AG09309 (cell line): ENCODE measurements around the gene EXOC3.

Source experiments
- DNase-seq: peaks from one replicate; pipeline ENCODE4 v3.0.0-alpha.2; 2010; ENCODE audit warnings: low read depth
- H3K4me3 ChIP-seq: 2 replicates; pipeline ENCODE4 v1.5.1; 2011; ENCODE audit warnings: mild to moderate bottlenecking, low read depth, low read length, moderate library complexity; ENCODE audit not compliant: control insufficient read depth
- CTCF ChIP-seq: IDR thresholded peaks from 2 replicates; pipeline ENCODE4 v1.5.1; 2011; ENCODE audit warnings: mild to moderate bottlenecking, low read depth, low read length, inconsistent platforms; ENCODE audit not compliant: insufficient read depth, control insufficient read depth; ENCODE audit errors: missing control alignments

EXOC3 gene

GRCh38 chr5:454936-455335 lies 12.0 kb downstream of the EXOC3 start:
- no peak for TF ChIP-seq CTCF
- no peak for DNase-seq

GRCh38 chr5:455806-456205 lies 12.8 kb downstream of the EXOC3 start:
- no peak for TF ChIP-seq CTCF
- DNase-seq = no peak
- H3K4me3 ChIP-seq = no peak overlapping the region

More at GRCh38 chr5:454936-455335, 12.0 kb downstream of the EXOC3 start:
- H3K4me3 ChIP-seq = no peak overlapping the region

- DNase-seq = no peak
- no peak overlapping the region for H3K4me3 ChIP-seq
- no peak for TF ChIP-seq CTCF
Measured at GRCh38 chr5:456351-457194, 13.6 kb downstream of the EXOC3 start.

- H3K4me3 ChIP-seq = no peak overlapping the region
- no peak for TF ChIP-seq CTCF
- no peak for DNase-seq
Measured at GRCh38 chr5:457195-457961, 14.4 kb downstream of the EXOC3 start.

GRCh38 chr5:458547-459353 lies 15.8 kb downstream of the EXOC3 start:
- DNase-seq = no peak
- H3K4me3 ChIP-seq = no peak overlapping the region
- no peak for TF ChIP-seq CTCF

GRCh38 chr5:459562-460272 lies 16.7 kb downstream of the EXOC3 start:
- H3K4me3 ChIP-seq = no peak overlapping the region
- DNase-seq = no peak
- no peak for TF ChIP-seq CTCF
